CD14-positive monocyte (primary cell): ENCODE data around the gene TIAM2. TPM values are rescaled to one million over a fixed set of nuclear protein-coding genes. Genes with fewer than 3 reads are reported as not detected.

Experiments
- DNase-seq, 3 donors: peaks; one replicate each; pipeline ENCODE4 v3.0.0-alpha.2; 2011 to 2022
- H2AFZ ChIP-seq: 2 replicates; pipeline ENCODE4 v1.6.0; 2012; ENCODE audit warnings: mild to moderate bottlenecking, low read depth, low read length, inconsistent platforms; ENCODE audit not compliant: insufficient read depth, poor library complexity, severe bottlenecking
- H3K27ac ChIP-seq, 2 donors: 1 replicate in 1 of 2; 2 replicates in 1 of 2; pipeline ENCODE4 v1.5.1; 2012 to 2013; ENCODE audit warnings: low read length in 2 of 2, control low read depth in 1 of 2, inconsistent platforms in 1 of 2, low read depth in 1 of 2, mild to moderate bottlenecking in 1 of 2
- H3K27me3 ChIP-seq, 2 donors: one replicate each; pipeline versions ENCODE4 v1.6.0 to v1.6.1; 2011 to 2013; ENCODE audit warnings: low read length in 2 of 2; ENCODE audit not compliant: control insufficient read depth in 2 of 2, insufficient read depth in 2 of 2
- H3K36me3 ChIP-seq, 2 donors: replicated peaks in 1 of 2; 1 replicate in 1 of 2; 2 replicates in 1 of 2; pipeline versions ENCODE4 v1.5.1 to v1.6.1; 2012 to 2013; ENCODE audit warnings: low read length in 2 of 2, control low read depth in 1 of 2, inconsistent platforms in 1 of 2, mild to moderate bottlenecking in 1 of 2; ENCODE audit not compliant: insufficient read depth in 2 of 2, control insufficient read depth in 1 of 2
- H3K4me1 ChIP-seq, 2 donors: 1 replicate in 1 of 2; 2 replicates in 1 of 2; pipeline versions ENCODE4 v1.5.1 to v1.6.1; 2012 to 2013; ENCODE audit warnings: low read length in 2 of 2, control low read depth in 1 of 2, inconsistent platforms in 1 of 2, mild to moderate bottlenecking in 1 of 2, moderate library complexity in 1 of 2; ENCODE audit not compliant: insufficient read depth in 2 of 2, control insufficient read depth in 1 of 2
- H3K4me2 ChIP-seq: replicated peaks from 2 replicates; pipeline ENCODE3; 2012; ENCODE audit warnings: low read length, moderate library complexity, mild to moderate bottlenecking; ENCODE audit not compliant: poor library complexity, severe bottlenecking; ENCODE audit errors: extremely low read depth
- H3K4me3 ChIP-seq, 3 experiments: fragments of 200-600 bp in 1 of 3; sonication (generic) in 1 of 3; replicated peaks in 1 of 3; 1 replicate in 2 of 3; 2 replicates in 1 of 3; pipeline ENCODE4 v1.5.1; 2011 to 2013; ENCODE audit warnings: low read length in 3 of 3, mild to moderate bottlenecking in 3 of 3, control low read depth in 2 of 3, low read depth in 2 of 3, inconsistent platforms in 1 of 3, moderate library complexity in 1 of 3
- H3K79me2 ChIP-seq: 2 replicates; pipeline ENCODE4 v1.6.0; 2012; ENCODE audit warnings: mild to moderate bottlenecking, control low read depth, inconsistent platforms, low read length, moderate library complexity; ENCODE audit not compliant: insufficient read depth
- H3K9ac ChIP-seq: 2 replicates; pipeline ENCODE4 v1.6.0; 2017; ENCODE audit warnings: low read length, mild to moderate bottlenecking; ENCODE audit not compliant: insufficient read depth, poor library complexity, severe bottlenecking
- H3K9me3 ChIP-seq, 2 donors: replicated peaks in 1 of 2; 1 replicate in 1 of 2; 2 replicates in 1 of 2; pipeline versions ENCODE4 v1.5.1 to v1.6.1; 2012 to 2013; ENCODE audit warnings: low read length in 2 of 2, control low read depth in 1 of 2; ENCODE audit not compliant: control insufficient read depth in 1 of 2, insufficient read depth in 1 of 2
- H4K20me1 ChIP-seq: 2 replicates; pipeline ENCODE4 v1.6.0; 2012; ENCODE audit warnings: mild to moderate bottlenecking, low read length, control low read depth, moderate library complexity; ENCODE audit not compliant: insufficient read depth
- H3K27ac Mint-ChIP-seq, 7 donors: one replicate each; pipeline ENCODE4 v1.8.0; 2020; ENCODE audit warnings: mild to moderate bottlenecking in 7 of 7, mixed read lengths in 7 of 7, moderate library complexity in 6 of 7, inconsistent platforms in 2 of 7
- H3K27me3 Mint-ChIP-seq, 3 donors: one replicate each; pipeline ENCODE4 v1.8.0; 2021 to 2022; ENCODE audit warnings: low read depth in 3 of 3, mild to moderate bottlenecking in 3 of 3, mixed read lengths in 3 of 3, moderate library complexity in 3 of 3, inconsistent platforms in 1 of 3
- H3K36me3 Mint-ChIP-seq, 2 donors: one replicate each; pipeline ENCODE4 v1.8.0; 2020; ENCODE audit warnings: mixed read lengths in 2 of 2, inconsistent platforms in 1 of 2, mild to moderate bottlenecking in 1 of 2
- H3K4me1 Mint-ChIP-seq: one replicate; pipeline ENCODE4 v1.8.0; 2020; ENCODE audit warnings: mild to moderate bottlenecking, mixed read lengths
- H3K4me3 Mint-ChIP-seq, 2 donors: one replicate each; pipeline ENCODE4 v1.8.0; 2020; ENCODE audit warnings: mild to moderate bottlenecking in 2 of 2, mixed read lengths in 2 of 2, moderate library complexity in 1 of 2
- H3K9me3 Mint-ChIP-seq, 7 donors: one replicate each; pipeline ENCODE4 v1.8.0; 2020 to 2022; ENCODE audit warnings: mixed read lengths in 7 of 7, mild to moderate bottlenecking in 6 of 7, moderate library complexity in 6 of 7, inconsistent platforms in 2 of 7
- CTCF ChIP-seq: fragments of 200-600 bp; IDR thresholded peaks from one replicate; pipeline ENCODE4 v1.8.0; 2022; ENCODE audit warnings: antibody characterized with exemption, mild to moderate bottlenecking
- WGBS: methylation state at CpG from one replicate; pipeline ENCODE4 v1.1.5; 2013; ENCODE audit warnings: missing lambda C conversion rate; ENCODE audit not compliant: insufficient coverage; 5-methylcytosine and 5-hydroxymethylcytosine counted together
- intact Hi-C, 2 donors: fragments of 100-400 bp; cut with micrococcal nuclease; formaldehyde crosslinking; loops; one replicate each; pipeline versions ENCODE4 v1.15.0 to v1.15.1; 2023
- polyA plus RNA-seq, 3 donors: library from polyadenylated mRNA; depleted of rRNA in 1 of 3; unstranded in 2 of 3; stranded (reverse) in 1 of 3; fragments of 300-500 nt in 2 of 3; fragments of >200 nt in 1 of 3; fragmentation: Illumina TruSeq in 2 of 3; gene quantifications; 1 replicate in 2 of 3; 2 replicates in 1 of 3; pipeline ENCODE4 v1.2.3, GENCODE V29; 2012 to 2021

Gene TIAM2
- polyA plus RNA-seq, 3 donors, result 0.25 to 4.2 (median 0.67) TPM

- DNase-seq, result no peak
- Histone ChIP-seq H3K9ac (no peak overlapping the region), H3K4me3 (no peak overlapping the region), H3K27me3 (no peaks in the 10 kb centered on the region), H3K27ac (no peak overlapping the region), H3K4me1 (no peaks in the 10 kb centered on the region), H3K79me2 (no peaks in the 10 kb centered on the region), H3K36me3 (no peaks in the 10 kb centered on the region), H4K20me1 (no peaks in the 10 kb centered on the region), H3K4me2 (no peak overlapping the region), H3K9me3 (no peaks in the 10 kb centered on the region), H2AFZ (no peak overlapping the region)
- 86% methylated on average over 7 of the region's 7 CpGs for WGBS
- Mint-ChIP-seq H3K27me3 (peaks cover 0 to 8% (median 2%) of the 10 kb centered on the region in 3 donors), H3K9me3 (no peaks in the 10 kb centered on the region), H3K36me3 (peaks cover 3 to 4% of the 10 kb centered on the region in 2 donors), H3K27ac (peak overlapping the region in 2 of 7 donors; percentile 60 to 68), H3K4me3 (no peak overlapping the region), H3K4me1 (no peaks in the 10 kb centered on the region)
- intact Hi-C loops, result no loop called here
- TF ChIP-seq CTCF, result no peak
Observed at GRCh38 chr6:154958469-154958868, 36.6 kb upstream of the TIAM2 start.

- peaks cover 5 to 7% of the 10 kb centered on the region in 2 donors for H3K36me3 Mint-ChIP-seq
- H3K4me3 Mint-ChIP-seq, result no peak overlapping the region
- no peaks in the 10 kb centered on the region for H3K4me1 ChIP-seq
- H3K4me3 ChIP-seq, result no peak overlapping the region
- no peak overlapping the region for H3K27ac ChIP-seq
- no peak for TF ChIP-seq CTCF
- no peaks in the 10 kb centered on the region for H3K36me3 ChIP-seq
- H3K27ac Mint-ChIP-seq, result no peak overlapping the region
- no peak overlapping the region for H2AFZ ChIP-seq
- peaks cover 0 to 3% (median 0%) of the 10 kb centered on the region in 7 donors for H3K9me3 Mint-ChIP-seq
- no peak overlapping the region for H3K9ac ChIP-seq
- H4K20me1 ChIP-seq, result no peaks in the 10 kb centered on the region
- H3K79me2 ChIP-seq, result no peaks in the 10 kb centered on the region
- H3K27me3 Mint-ChIP-seq, result peaks cover 0 to 8% (median 2%) of the 10 kb centered on the region in 3 donors
- intact Hi-C loops, result no loop called here
- H3K27me3 ChIP-seq, result no peaks in the 10 kb centered on the region
- no peaks in the 10 kb centered on the region for H3K4me1 Mint-ChIP-seq
- no peak for DNase-seq
- 92% methylated on average over 8 of the region's 11 CpGs for WGBS
- H3K4me2 ChIP-seq, result no peak overlapping the region
- no peaks in the 10 kb centered on the region for H3K9me3 ChIP-seq
Observed at GRCh38 chr6:154960299-154960843, 34.7 kb upstream of the TIAM2 start.
